SKM-1 (cell line): ENCODE measurements around the gene DDX27.

Experiments
- DNase-seq: peaks from one replicate; lab custom pipeline; 2025; ENCODE audit not compliant: unreplicated experiment; lab: John Stamatoyannopoulos, UW

The DDX27 gene

GRCh38 chr20:49247169-49247723 is 28.0 kb downstream of the DDX27 start:
- no peak for DNase-seq

DNA sequence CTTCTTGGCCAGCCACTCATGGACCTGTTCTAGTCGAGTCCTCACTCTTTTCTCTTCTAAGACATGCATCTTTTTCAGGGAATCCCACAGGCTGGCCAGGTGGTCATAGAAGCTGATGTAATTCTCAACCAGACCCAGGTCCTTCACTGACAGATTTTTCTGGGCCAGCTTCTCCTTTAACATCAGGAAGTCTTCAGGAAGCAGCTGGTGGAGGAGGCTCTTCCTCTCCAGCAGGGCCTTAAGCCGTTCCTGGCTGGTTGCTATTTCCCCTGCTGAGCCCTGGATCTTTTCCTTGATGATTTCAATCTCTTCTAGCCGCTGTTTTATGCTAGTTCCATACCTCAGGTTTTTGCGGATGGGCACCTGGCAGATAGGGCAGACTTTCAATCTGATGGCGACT is 28.6 kb downstream of the DDX27 start:
- no peak for DNase-seq

GRCh38 chr20:49248301-49248700 is 29.1 kb downstream of the DDX27 start:
- DNase-seq: no peak

DNA sequence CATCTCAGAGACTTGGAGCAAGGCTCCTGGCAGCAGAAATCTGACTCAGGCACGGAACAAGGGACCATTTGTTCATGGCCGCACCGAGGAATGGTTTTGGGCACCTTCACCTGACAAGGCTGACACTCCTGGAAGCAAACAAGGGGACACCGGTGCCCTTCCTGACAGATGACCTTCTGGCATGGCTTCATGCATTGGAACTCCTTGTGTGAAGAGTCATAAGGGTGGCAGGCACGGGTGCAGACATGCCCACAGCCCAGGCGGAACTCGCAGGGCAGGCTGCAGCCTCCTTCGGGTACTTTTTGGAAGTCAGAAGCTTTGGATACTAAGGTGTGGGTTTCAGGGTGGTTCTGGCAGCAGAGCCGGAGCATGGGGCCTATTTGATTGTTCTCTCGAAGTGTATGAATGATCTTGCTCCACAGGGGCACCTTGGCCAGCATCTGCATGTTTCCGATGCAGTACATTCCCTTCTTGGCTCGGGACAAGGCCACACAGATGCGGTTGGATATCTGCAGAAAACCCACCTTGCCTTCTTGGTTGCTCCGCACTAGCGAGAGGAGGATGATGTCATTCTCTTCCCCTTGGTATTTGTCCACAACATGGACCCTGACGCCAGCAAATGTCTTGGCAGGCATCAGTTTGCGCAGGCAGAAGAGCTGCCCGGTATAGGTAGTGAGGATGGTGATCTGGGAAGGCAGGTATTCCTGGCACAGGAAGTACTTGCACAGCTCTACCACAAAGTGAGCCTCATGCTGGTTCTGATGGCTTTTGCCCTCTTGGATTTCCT is 29.9 kb downstream of the DDX27 start:
- DNase-seq: no peak

DNA sequence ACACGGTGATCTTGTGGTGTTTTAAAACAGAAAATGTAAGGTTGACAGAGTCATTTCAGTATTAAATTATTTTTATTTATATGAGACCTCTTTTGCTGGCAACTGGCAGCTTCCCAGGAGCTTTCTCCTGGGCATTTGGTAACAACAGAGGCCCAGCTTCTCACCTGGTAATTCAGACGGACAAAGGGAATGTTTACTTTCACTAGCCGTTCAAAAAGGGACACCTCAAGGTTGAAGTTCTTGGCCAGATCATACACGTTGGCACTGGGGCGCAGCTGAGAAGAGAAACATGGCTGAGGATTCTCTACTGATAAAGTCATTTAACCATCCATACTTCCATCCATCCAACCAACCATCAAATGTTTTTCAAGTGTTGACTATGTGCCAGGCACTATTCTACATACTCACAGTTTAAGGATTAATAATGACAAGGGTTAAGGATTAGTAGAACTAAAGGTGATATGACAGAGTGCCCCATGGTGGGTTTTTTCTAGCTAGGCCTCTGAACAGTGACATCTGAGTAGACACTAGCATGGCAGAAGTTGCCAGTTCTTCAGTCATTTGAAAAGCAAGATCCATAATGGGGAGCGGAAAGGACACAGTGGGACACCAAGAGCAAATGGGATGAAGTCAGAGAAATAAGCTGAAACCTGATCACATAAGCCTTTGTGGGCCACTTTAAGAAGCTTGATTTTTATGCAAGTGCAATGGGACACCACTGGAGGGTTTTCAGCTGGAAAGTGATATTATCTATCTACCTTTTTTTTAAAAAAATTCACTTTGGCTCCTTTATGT is 33.5 kb downstream of the DDX27 start:
- DNase-seq: no peak

- no peak for DNase-seq
Measured at GRCh38 chr20:49256261-49256660, 37.0 kb downstream of the DDX27 start.

DNA sequence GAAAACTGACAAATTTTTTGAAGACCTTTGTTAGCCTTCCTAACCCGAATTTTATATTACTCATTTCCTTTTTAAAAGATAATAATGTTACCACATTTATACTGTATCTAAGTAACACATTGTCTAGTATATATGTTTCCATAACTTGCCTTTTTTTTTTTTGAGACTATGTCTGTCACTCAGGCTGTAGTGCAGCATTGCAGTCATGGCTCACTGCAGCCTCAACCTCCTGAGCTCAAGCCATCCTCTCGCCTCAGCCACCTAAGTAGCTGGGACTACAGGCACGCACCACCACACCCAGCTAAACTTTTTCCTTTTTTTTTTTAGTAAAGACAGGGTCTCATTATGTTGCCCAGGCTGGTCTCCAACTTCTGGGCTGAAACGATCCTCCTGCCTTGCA is 40.1 kb downstream of the DDX27 start:
- DNase-seq: no peak

DNA sequence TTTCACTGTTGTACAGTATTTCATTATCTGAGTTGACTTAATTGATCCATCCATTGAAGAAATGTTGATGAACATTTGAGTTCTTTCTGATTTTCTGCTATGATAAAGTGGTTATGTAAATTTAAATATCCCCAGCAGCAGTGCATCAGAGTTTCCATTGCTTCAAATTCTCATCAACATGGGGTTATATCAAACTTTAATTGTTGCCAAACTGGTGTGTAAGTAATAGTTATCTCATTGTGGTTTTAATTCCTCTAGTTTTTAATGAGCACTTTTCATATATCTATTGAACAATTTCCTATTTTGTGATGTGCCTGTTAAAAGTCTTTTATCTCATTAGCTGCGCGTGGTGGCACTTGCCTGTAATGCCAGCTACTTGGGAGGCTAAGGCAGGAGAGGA is 40.6 kb downstream of the DDX27 start:
- DNase-seq: no peak

- no peak for DNase-seq
Measured at GRCh38 chr20:49260218-49260617, 41.0 kb downstream of the DDX27 start.

- DNase-seq: no peak
Measured at GRCh38 chr20:49261173-49261572, 42.0 kb downstream of the DDX27 start.

GRCh38 chr20:49262444-49262843 is 43.2 kb downstream of the DDX27 start:
- DNase-seq: no peak

DNA sequence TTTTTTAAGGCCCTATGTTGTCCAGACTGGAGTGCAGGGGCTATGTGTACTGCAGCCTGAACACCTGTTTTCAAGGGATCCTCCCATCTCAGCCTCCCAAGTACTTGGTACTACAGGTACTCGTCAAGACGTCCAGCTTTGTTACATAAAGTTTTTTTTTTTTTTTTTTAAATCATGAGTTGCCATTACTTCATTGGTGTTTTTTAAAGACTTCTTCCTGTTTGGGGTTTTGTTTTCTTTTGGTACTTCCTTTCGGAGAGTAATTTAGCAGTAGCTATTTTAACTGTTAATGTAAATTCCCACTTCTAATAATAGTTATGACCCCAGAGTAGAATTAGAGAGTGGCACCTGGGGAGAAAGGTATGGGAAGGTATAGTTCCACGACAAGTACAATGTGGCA is 48.1 kb downstream of the DDX27 start:
- DNase-seq: no peak

DNA sequence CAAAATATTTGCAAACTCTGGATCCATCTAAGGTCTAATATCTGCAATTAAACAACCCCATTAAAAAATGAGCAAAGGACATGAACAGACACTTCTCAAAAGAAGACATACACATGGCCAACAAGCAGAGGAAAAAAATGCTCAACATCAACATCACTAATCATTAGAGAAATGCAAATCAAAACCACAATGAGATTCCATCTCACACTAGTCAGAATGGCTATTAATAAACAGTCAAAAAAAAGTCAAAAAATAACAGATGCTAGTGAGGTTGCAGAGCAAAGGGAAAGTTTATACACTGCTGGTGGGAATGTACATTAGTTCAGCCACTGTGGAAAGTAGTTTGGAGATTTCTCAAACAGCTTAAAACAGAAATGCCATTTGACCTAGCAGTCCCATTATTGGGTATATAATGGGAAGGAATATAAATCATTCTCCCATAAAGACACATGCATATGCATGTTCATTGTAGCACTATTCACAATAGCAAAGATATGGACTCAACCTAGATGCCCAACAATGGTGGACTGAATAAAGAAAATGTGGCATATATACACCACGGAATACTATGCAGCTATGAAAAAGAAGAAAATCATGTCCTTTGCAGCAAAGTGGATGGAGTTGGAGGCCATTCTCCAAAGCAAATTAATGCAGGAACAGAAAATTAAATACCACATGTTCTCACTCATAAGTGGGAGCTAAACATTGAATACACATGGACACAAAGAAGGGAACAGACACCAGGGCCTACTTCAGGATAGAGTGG is 49.6 kb downstream of the DDX27 start:
- DNase-seq: no peak

DNA sequence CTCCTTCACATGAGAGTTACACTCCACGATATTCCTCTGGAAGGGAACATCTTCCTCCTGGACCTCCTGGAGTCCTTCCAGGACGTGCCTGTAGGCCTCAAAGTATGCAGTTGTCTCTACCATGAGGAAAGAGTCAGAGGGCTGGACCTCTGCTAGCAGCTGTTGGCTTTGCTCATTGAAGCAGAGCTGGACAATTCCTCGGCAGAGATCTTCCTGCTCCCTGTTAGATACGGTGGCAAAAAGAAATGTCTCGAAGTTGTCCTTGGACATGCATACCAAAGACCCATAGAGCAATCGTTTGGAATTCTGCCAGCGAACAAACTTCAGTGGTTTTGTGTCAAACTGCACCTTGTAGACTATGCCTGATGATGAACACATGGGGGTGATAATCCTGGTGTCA is 51.0 kb downstream of the DDX27 start:
- DNase-seq: no peak

- DNase-seq: no peak
Measured at GRCh38 chr20:49270736-49271135, 51.5 kb downstream of the DDX27 start.

DNA sequence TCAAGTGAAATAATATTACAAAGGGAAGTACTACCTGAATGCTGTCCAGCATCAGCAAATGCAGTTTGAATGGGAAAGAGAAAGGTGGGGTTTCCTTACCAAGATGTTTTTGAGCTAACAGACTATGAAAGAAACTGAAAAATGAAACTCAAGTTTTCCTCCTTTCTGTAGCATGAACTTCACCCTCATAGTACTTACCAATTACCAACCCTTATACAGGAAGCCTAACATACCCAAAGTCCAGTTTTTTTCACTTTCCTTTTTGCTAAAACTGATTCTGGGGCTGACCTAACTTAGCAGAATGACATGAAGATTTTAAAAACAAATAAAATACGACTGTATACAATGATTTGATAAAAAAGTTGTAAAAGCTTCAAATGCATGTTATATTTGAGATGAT is 53.4 kb downstream of the DDX27 start:
- DNase-seq: no peak

GRCh38 chr20:49273696-49274277 is 54.6 kb downstream of the DDX27 start:
- no peak for DNase-seq

DNA sequence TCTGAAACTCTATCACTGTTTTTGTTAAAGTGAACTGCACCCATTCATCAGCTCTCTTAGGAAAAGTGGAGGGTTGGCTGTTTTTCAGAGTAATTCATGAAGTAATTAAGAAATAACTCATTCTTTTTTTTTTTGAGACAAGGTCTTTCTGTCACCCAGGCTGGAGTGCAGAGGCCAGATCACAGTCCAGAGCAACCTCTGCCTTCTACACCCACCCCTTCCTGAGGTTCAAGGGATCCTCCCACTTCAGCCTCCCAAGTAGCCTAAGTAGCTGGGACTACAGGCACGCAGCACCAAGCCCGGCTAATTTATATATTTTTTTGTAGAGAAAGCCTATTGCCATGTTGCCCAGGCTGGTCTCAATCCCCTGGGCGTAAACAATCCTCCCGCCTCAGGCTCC is 56.0 kb downstream of the DDX27 start:
- no peak for DNase-seq

DNA sequence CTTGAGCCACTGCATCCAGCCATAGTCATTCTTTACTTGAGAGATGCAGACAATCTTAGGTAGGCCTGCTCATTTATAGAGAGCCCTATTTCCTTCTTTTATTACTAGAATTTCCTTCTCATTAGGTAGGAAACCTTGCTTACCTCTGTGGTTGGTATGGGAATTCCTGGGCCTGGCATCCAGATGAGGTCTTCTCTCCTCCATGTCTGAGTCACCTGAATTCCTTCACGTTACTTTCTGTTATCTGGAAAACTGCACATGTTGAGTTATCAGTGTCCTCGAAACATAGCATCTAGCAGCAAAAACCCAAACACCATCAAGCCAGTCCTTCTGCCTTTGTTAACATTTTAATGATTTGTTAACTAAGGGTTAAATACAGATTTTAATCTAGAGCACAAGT is 56.4 kb downstream of the DDX27 start:
- DNase-seq: no peak

DNA sequence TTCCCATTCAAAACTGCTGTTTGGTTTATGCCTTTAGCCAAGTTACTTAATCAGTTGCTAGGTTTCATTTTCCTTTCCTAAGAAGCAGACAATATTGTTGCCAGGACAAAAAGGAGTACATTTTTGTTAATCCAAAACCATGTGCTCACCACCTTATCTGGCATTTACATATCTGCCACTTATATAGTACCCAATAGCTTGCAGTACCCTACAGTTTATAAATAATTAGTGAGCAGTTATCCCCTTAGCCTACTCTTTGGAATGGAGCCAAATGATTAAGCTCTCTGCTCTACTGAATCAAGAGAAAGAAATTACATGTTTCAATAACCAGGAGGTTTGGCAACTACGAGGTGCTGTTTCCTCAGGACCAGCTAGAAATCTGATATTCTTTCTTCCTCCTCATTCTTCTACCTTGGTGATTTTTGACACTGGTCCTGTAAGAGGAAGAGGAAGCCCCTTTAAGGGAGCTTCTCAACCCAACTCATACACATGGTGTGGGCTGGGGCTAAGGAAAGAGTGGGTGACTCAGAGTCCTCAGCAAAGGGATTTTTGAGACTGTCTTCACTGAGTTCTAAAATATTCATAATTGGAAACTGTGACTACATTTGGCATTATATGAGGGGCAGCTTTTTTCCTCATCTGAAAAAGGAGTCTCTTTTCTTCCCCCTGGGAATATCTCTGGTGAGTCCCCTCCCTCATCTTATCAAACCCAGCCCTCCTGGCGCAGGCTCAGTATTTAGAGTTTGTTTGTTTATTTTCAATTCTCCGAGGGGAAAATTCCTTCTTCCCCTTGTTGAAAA is 57.1 kb downstream of the DDX27 start:
- no peak for DNase-seq
